ENCODE data around the gene DDX24.

DNA sequence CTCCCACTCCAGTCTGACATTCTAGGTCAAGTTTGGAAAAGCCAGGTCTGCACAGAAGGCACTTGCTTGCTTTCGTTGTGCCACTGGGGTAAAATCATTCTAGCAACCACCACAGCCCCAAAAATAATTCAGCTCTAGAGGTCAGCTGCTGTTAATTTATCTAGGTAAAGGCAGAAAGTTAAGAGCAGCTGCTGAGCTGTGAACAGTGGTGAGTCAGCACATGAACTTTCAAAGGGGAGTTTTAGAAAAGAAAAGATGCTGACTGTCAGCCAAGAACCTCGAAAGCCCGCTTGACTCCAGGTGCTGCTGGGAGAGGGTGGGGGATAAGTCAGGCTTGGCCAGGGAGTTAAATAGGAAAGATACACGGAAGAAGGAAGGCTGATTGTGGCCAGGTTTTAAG lies 71.2 kb downstream of the DDX24 start:
- TF ChIP-seq, protein P1, sequence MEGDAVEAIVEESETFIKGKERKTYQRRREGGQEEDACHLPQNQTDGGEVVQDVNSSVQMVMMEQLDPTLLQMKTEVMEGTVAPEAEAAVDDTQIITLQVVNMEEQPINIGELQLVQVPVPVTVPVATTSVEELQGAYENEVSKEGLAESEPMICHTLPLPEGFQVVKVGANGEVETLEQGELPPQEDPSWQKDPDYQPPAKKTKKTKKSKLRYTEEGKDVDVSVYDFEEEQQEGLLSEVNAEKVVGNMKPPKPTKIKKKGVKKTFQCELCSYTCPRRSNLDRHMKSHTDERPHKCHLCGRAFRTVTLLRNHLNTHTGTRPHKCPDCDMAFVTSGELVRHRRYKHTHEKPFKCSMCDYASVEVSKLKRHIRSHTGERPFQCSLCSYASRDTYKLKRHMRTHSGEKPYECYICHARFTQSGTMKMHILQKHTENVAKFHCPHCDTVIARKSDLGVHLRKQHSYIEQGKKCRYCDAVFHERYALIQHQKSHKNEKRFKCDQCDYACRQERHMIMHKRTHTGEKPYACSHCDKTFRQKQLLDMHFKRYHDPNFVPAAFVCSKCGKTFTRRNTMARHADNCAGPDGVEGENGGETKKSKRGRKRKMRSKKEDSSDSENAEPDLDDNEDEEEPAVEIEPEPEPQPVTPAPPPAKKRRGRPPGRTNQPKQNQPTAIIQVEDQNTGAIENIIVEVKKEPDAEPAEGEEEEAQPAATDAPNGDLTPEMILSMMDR (conservative IDR thresholded peaks at IDR 0.05 in 1 of 2, IDR thresholded peaks at IDR 0.05 in 1 of 2; ENCODE audit: low read depth in 1 of 2, low read length in 2 of 2): no peak
- TF ChIP-seq EZH2 (IDR thresholded peaks at IDR 0.05; ENCODE audit: low read length, missing control alignments): no peak

Data from fibroblast of lung (primary cell).